Lung (tissue), 12 donors: ENCODE measurements around the gene NUBP1. TPM values are rescaled to one million over a fixed set of nuclear protein-coding genes. Genes with fewer than 3 reads are reported as not detected.
"Not testable (repeated sequence)": the region's sequence is repeated elsewhere in the genome, so short reads cannot be mapped to it uniquely, and the experiment has no call there.

ENCODE experiments used
- ATAC-seq: fragments of 200-7000 bp; cut with Tn5 transposase; one replicate; pipeline ENCODE4 v1.9.1; 2020; ENCODE audit warnings: moderate number of reproducible peaks; ENCODE audit not compliant: insufficient read depth, low FRiP score
- DNase-seq, 3 donors: peaks; one replicate each; pipeline ENCODE4 v3.0.0-alpha.2; 2013 to 2017
- H3K27ac ChIP-seq, 2 donors: one replicate each; pipeline ENCODE4 v1.5.1; 2013; ENCODE audit warnings: mild to moderate bottlenecking in 2 of 2, moderate library complexity in 2 of 2, control low read depth in 1 of 2, inconsistent platforms in 1 of 2, low read depth in 1 of 2, low read length in 1 of 2
- H3K27me3 ChIP-seq, 3 donors: one replicate each; pipeline ENCODE4 v1.5.1; 2013; ENCODE audit warnings: low read length in 2 of 3; ENCODE audit not compliant: control insufficient read depth in 3 of 3, insufficient read depth in 3 of 3
- H3K36me3 ChIP-seq, 4 donors: one replicate each; pipeline ENCODE4 v1.5.1; 2013; ENCODE audit warnings: low read length in 4 of 4, mild to moderate bottlenecking in 1 of 4, moderate library complexity in 1 of 4; ENCODE audit not compliant: control insufficient read depth in 4 of 4, insufficient read depth in 4 of 4
- H3K4me1 ChIP-seq, 5 donors: one replicate each; pipeline ENCODE4 v1.5.1; 2013; ENCODE audit warnings: low read length in 5 of 5, mild to moderate bottlenecking in 2 of 5, moderate library complexity in 1 of 5; ENCODE audit not compliant: control insufficient read depth in 5 of 5, insufficient read depth in 5 of 5
- H3K4me3 ChIP-seq: one replicate; pipeline ENCODE4 v1.5.1; 2013; ENCODE audit warnings: mild to moderate bottlenecking, control low read depth, moderate library complexity
- H3K9ac ChIP-seq, 2 donors: one replicate each; pipeline ENCODE4 v1.5.1; 2013; ENCODE audit warnings: low read length in 2 of 2, control low read depth in 1 of 2; ENCODE audit not compliant: insufficient read depth in 1 of 2
- H3K9me3 ChIP-seq, 4 donors: one replicate each; pipeline ENCODE4 v1.5.1; 2013; ENCODE audit warnings: low read length in 3 of 4, mild to moderate bottlenecking in 1 of 4, moderate library complexity in 1 of 4; ENCODE audit not compliant: control insufficient read depth in 4 of 4, insufficient read depth in 3 of 4
- WGBS, 2 donors: extraction: QIAGEN DNeasy Blood & Tissue Kit; methylation state at CpG; one replicate each; pipeline ENCODE4 v1.1.7; 2013; 5-methylcytosine and 5-hydroxymethylcytosine counted together
- polyA plus RNA-seq, 2 donors: library from polyadenylated mRNA; stranded (reverse); fragments of 200-250 nt; gene quantifications; one replicate each; pipeline ENCODE4 v1.2.1, GENCODE V29; 2013
- total RNA-seq, 2 donors: library from RNA; depleted of rRNA in 1 of 2; stranded (reverse); fragments of >200 nt in 1 of 2; gene quantifications; one replicate each; pipeline ENCODE4 v1.2.1, GENCODE V29; 2014 to 2021
- TF ChIP-seq, protein P1 (sequence below): IDR thresholded peaks from 2 replicates; pipeline ENCODE4 v1.5.1; 2012; ENCODE audit warnings: mild to moderate bottlenecking; ENCODE audit errors: control extremely low read depth, extremely low read depth
- donor health status: control.
- donor health status: control.
- donor health status: Bipolar disorder and iron deficiency.
- donor health status: healthy.
- donor health status: DM: yes; HTN: yes; CAD: no.

The NUBP1 gene
- total and polyA plus RNA-seq, 4 donors, result 28.4 to 44.2 (median 41.1) TPM

GRCh38 chr16:10787304-10787703, 43.7 kb downstream of the NUBP1 start:
- ATAC-seq, result no peak
- WGBS, 2 donors, result 94 to 96% methylated on average over 5 of the region's 5 CpGs
- TF ChIP-seq, protein P1, sequence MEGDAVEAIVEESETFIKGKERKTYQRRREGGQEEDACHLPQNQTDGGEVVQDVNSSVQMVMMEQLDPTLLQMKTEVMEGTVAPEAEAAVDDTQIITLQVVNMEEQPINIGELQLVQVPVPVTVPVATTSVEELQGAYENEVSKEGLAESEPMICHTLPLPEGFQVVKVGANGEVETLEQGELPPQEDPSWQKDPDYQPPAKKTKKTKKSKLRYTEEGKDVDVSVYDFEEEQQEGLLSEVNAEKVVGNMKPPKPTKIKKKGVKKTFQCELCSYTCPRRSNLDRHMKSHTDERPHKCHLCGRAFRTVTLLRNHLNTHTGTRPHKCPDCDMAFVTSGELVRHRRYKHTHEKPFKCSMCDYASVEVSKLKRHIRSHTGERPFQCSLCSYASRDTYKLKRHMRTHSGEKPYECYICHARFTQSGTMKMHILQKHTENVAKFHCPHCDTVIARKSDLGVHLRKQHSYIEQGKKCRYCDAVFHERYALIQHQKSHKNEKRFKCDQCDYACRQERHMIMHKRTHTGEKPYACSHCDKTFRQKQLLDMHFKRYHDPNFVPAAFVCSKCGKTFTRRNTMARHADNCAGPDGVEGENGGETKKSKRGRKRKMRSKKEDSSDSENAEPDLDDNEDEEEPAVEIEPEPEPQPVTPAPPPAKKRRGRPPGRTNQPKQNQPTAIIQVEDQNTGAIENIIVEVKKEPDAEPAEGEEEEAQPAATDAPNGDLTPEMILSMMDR, result no peak

DNA sequence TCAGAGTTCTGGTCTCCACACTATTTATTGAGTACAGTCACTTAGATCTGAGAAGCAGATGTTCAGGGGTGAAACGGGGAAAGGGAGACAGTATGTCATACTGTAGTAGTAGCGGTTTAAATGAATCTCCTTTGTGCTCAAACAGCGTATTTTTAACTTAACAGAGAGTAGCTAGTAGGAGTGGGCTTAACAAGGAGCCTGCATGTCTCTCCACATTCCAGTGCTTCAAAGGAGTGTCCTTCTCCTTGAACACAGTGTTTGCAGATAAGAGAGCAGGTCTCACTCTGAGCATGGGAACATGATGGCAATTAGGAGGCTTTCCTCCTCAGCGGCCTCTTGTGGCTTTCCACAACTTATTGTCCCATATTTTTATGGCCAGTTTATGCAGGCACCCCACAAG, 45.0 kb downstream of the NUBP1 start:
- H3K9me3 ChIP-seq, H3K4me3 ChIP-seq, H3K9ac ChIP-seq, H3K27ac ChIP-seq, H3K27me3 ChIP-seq, H3K36me3 ChIP-seq, ATAC-seq, H3K4me1 ChIP-seq: not testable (repeated sequence)
- WGBS, 2 donors, result 65 to 89% methylated on average over 4 of the region's 4 CpGs
- DNase-seq, result peak in 1 of 3 donors; percentile 17

More at GRCh38 chr16:10787304-10787703, 43.7 kb downstream of the NUBP1 start:
- Histone ChIP-seq H3K27me3 (no peaks in the 10 kb centered on the region), H3K27ac (no peak overlapping the region), H3K4me3 (no peak overlapping the region), H3K9ac (no peak overlapping the region), H3K9me3 (no peaks in the 10 kb centered on the region), H3K4me1 (no peaks in the 10 kb centered on the region), H3K36me3 (no peaks in the 10 kb centered on the region)
- no peak for DNase-seq

- no peaks in the 10 kb centered on the region for H3K36me3 ChIP-seq
- H3K27ac ChIP-seq, result no peak overlapping the region
- H3K4me3 ChIP-seq, result no peak overlapping the region
- DNase-seq (no peak), ATAC-seq (no peak)
- H3K27me3 ChIP-seq, result no peaks in the 10 kb centered on the region
- no peak overlapping the region for H3K9ac ChIP-seq
- 83 to 93% methylated on average over 4 of the region's 4 CpGs for WGBS, 2 donors
- H3K9me3 ChIP-seq, result no peaks in the 10 kb centered on the region
- TF ChIP-seq, protein P1, result no peak
- no peaks in the 10 kb centered on the region for H3K4me1 ChIP-seq
Measured at GRCh38 chr16:10791048-10791447, 47.4 kb downstream of the NUBP1 start.

DNA sequence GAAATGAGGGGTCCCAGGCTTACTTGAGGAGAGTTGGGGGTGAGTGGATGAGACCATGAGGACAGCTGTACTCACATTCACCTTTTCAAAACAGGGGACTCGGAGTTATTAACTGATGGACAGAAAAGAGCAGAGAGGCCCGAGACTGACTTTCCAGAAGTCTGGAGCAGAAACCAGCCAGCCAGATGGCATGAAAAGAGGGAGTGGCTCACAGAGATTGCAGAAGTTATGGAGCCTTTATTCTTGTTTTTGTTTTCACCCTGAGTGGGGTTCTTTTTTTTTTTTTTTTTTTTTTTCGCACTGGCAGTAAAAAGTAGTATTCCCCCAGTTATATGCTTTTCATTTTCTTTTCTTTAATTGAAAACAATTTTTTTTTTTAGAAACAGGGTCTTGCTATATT, 56.1 kb downstream of the NUBP1 start:
- no peak for ATAC-seq
- no peak overlapping the region for H3K27ac ChIP-seq
- H3K4me1 ChIP-seq, result no peaks in the 10 kb centered on the region

More for the DNA sequence above, 56.1 kb downstream of the NUBP1 start:
- whole genome bisulfite sequencing, 2 donors, result 91 to 94% methylated on average over 3 of the region's 3 CpGs
- TF ChIP-seq, protein P1, result no peak
- DNase-seq, result no peak
- H3K27me3 ChIP-seq, result no peaks in the 10 kb centered on the region
- no peaks in the 10 kb centered on the region for H3K9me3 ChIP-seq
- H3K9ac ChIP-seq, result no peak overlapping the region
- H3K36me3 ChIP-seq, result no peaks in the 10 kb centered on the region
- H3K4me3 ChIP-seq, result no peak overlapping the region
